KBM-7 (cell line): Measurements from ENCODE around the gene TMSB15A.
"Not testable (repeated sequence)": the region's sequence is repeated elsewhere in the genome, so short reads cannot be mapped to it uniquely, and the experiment has no call there.

Experiments
- DNase-seq: peaks from one replicate; pipeline ENCODE4 v3.0.0-alpha.2; 2015
- in situ Hi-C: fragments of 300-500 bp; cut with MboI; formaldehyde crosslinking; loops from 2 replicates; pipeline ENCODE4 v1.14.3; 2020; ENCODE audit warnings: low sequenced_read_pairs, low pct_unique_long_range_greater_than_20kb, mixed read lengths

TMSB15A gene

GRCh38 chrX:102515975-102516941, at the start of gene TMSB15A:
TMSB15A (minus strand) TSS chrX:102516739.
- in situ Hi-C loops: no loop called here

GRCh38 chrX:102560423-102561068, 44.0 kb upstream of the TMSB15A start:
- in situ Hi-C loops: no loop called here
- peak; percentile 9 for DNase-seq

More at GRCh38 chrX:102515975-102516941, at the start of gene TMSB15A:
- DNase-seq: peak; percentile 71

GRCh38 chrX:102558607-102559006, 42.1 kb upstream of the TMSB15A start:
- DNase-seq: no peak
- in situ Hi-C loops: no loop called here

GRCh38 chrX:102548231-102548630, 31.7 kb upstream of the TMSB15A start:
- in situ Hi-C loops: no loop called here

GRCh38 chrX:102546828-102547493, 30.4 kb upstream of the TMSB15A start:
- no peak for DNase-seq
- in situ Hi-C loops: no loop called here

More at GRCh38 chrX:102548231-102548630, 31.7 kb upstream of the TMSB15A start:
- DNase-seq: no peak

GRCh38 chrX:102546175-102546574, 29.6 kb upstream of the TMSB15A start:
- in situ Hi-C loops, DNase-seq: not testable (repeated sequence)

- in situ Hi-C loops: no loop called here
- DNase-seq: no peak
Observed at GRCh38 chrX:102535958-102536357, 19.4 kb upstream of the TMSB15A start.

- in situ Hi-C loops: no loop called here
- peak; percentile 81 for DNase-seq
Observed at GRCh38 chrX:102517326-102517725, 787 bp upstream of the TMSB15A start.

GRCh38 chrX:102514536-102514935, 2.0 kb downstream of the TMSB15A start:
- DNase-seq: no peak
- in situ Hi-C loops: no loop called here

- in situ Hi-C loops: no loop called here
Observed at GRCh38 chrX:102498732-102499131, 17.8 kb downstream of the TMSB15A start.

GRCh38 chrX:102491766-102492165, 24.8 kb downstream of the TMSB15A start:
- no peak for DNase-seq

More at GRCh38 chrX:102498732-102499131, 17.8 kb downstream of the TMSB15A start:
- no peak for DNase-seq

GRCh38 chrX:102478765-102479164, 37.8 kb downstream of the TMSB15A start:
- DNase-seq, in situ Hi-C loops: not testable (repeated sequence)

More at GRCh38 chrX:102491766-102492165, 24.8 kb downstream of the TMSB15A start:
- in situ Hi-C loops: no loop called here

GRCh38 chrX:102471762-102472220, 44.7 kb downstream of the TMSB15A start, which contains the start of gene TCP11X2:
TCP11X2 (minus strand) TSS chrX:102471812.
- in situ Hi-C loops, DNase-seq: not testable (repeated sequence)

GRCh38 chrX:102470215-102470614, 46.3 kb downstream of the TMSB15A start:
- in situ Hi-C loops, DNase-seq: not testable (repeated sequence)
